ENCODE measurements around the gene ATXN2L. TPM values are rescaled to one million over a fixed set of nuclear protein-coding genes. Genes with fewer than 3 reads are reported as not detected.

Gene ATXN2L
- total and polyA plus RNA-seq, 2 of the 13 experiments (the other 11 are each of a cell fraction or from before 2014, with no cell fraction given), result 40.8 to 55.1 TPM

DNA sequence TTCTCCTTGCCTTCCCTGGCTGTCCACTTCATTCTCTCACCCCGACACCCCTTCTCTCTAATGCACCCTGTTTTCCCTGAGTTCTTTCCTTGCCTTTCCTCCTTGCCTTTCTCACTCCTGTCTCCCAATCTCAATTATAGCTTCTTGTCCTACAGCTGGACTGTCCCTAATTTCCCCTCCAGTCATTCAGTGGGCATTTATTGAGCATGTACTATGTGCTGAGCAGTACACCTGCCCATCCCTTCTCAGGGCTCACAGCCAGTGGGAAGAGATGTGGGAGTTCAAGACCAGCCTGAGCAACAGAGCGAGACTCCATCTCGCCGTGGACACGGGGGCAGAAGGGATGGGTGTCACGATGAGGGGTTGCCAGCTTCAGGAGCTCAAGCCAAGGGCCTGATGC, 61.2 kb downstream of the ATXN2L start (continued):
- TF ChIP-seq MIER3 (CRISPR knock-in tag; IDR thresholded peaks at IDR 0.05; ENCODE audit: borderline replicate concordance) (no peak), ZNF564 (CRISPR knock-in tag; IDR thresholded peaks at IDR 0.05) (no peak), ZBTB42 (CRISPR knock-in tag; IDR thresholded peaks at IDR 0.05) (no peak), ZNF768 (CRISPR knock-in tag; IDR thresholded peaks at IDR 0.05) (no peak)

Small RNAs within 50 kb of the gene (microRNA-seq; reads per million reads assigned to microRNA genes)
- not detected for gene MIR4721

Small RNAs within 50 kb of the gene (small RNA-seq; reads per million reads assigned to genes)
- 0 reads per million in 3 experiments for gene RF00416 (ENCODE audit: insufficient read depth in 2 of 3, insufficient read length in 3 of 3, low read depth in 2 of 3, low replicate concordance in 1 of 3)

Other genes starting within 250 kb of the ATXN2L start
- 34.2 and 35.2 TPM in 2 replicates for gene SULT1A2, start 225.9 kb upstream of the ATXN2L start, total RNA-seq (2016; rRNA removed; fragmentation: Illumina TruSeq; extraction: Trizol)
- gene SULT1A2, start 225.9 kb upstream of the ATXN2L start, polyA plus RNA-seq (2011; rRNA removed), result 32.9 and 33.0 TPM in 2 replicates
- gene SULT1A1, start 213.0 kb upstream of the ATXN2L start, total RNA-seq (2016; rRNA removed; fragmentation: Illumina TruSeq; extraction: Trizol), result 147 and 174 TPM in 2 replicates
- gene SULT1A1, start 213.0 kb upstream of the ATXN2L start, polyA plus RNA-seq (2011; rRNA removed), result 114 and 117 TPM in 2 replicates
- 0.49 TPM in 1 of 2 replicates, not detected in the other for gene NPIPB8, start 184.9 kb upstream of the ATXN2L start, total RNA-seq (2016; rRNA removed; fragmentation: Illumina TruSeq; extraction: Trizol)
- gene NPIPB8, start 184.9 kb upstream of the ATXN2L start, polyA plus RNA-seq (2011; rRNA removed), result 2.3 and 2.9 TPM in 2 replicates
- gene EIF3C, start 111.5 kb upstream of the ATXN2L start, total RNA-seq (2016; rRNA removed; fragmentation: Illumina TruSeq; extraction: Trizol), result 415 and 760 TPM in 2 replicates
- 360 and 380 TPM in 2 replicates for gene EIF3C, start 111.5 kb upstream of the ATXN2L start, polyA plus RNA-seq (2011; rRNA removed)
- gene NPIPB9, start 71.2 kb upstream of the ATXN2L start, total RNA-seq (2016; rRNA removed; fragmentation: Illumina TruSeq; extraction: Trizol), result 0.29 and 1.0 TPM in 2 replicates
- 0.52 and 0.77 TPM in 2 replicates for gene NPIPB9, start 71.2 kb upstream of the ATXN2L start, polyA plus RNA-seq (2011; rRNA removed)
- 138 and 298 TPM in 2 replicates for gene TUFM, start 23.3 kb downstream of the ATXN2L start, total RNA-seq (2016; rRNA removed; fragmentation: Illumina TruSeq; extraction: Trizol)
- gene TUFM, start 23.3 kb downstream of the ATXN2L start, polyA plus RNA-seq (2011; rRNA removed), result 189 and 206 TPM in 2 replicates
- gene SH2B1, start 40.8 kb downstream of the ATXN2L start, total RNA-seq (2016; rRNA removed; fragmentation: Illumina TruSeq; extraction: Trizol), result 15.6 and 23.3 TPM in 2 replicates
- 30.8 and 40.2 TPM in 2 replicates for gene SH2B1, start 40.8 kb downstream of the ATXN2L start, polyA plus RNA-seq (2011; rRNA removed)
- gene ATP2A1, start 55.5 kb downstream of the ATXN2L start, total RNA-seq (2016; rRNA removed; fragmentation: Illumina TruSeq; extraction: Trizol), result 0.70 and 3.2 TPM in 2 replicates
- 12.5 and 16.4 TPM in 2 replicates for gene ATP2A1, start 55.5 kb downstream of the ATXN2L start, polyA plus RNA-seq (2011; rRNA removed)
- 16.1 and 18.4 TPM in 2 replicates for gene RABEP2, start 102.2 kb downstream of the ATXN2L start, total RNA-seq (2016; rRNA removed; fragmentation: Illumina TruSeq; extraction: Trizol)
- 10.8 and 12.4 TPM in 2 replicates for gene RABEP2, start 102.2 kb downstream of the ATXN2L start, polyA plus RNA-seq (2011; rRNA removed)
- gene CD19, start 109.0 kb downstream of the ATXN2L start, total RNA-seq (2016; rRNA removed; fragmentation: Illumina TruSeq; extraction: Trizol), result 0.48 and 0.55 TPM in 2 replicates
- gene CD19, start 109.0 kb downstream of the ATXN2L start, polyA plus RNA-seq (2011; rRNA removed), result 1.1 and 1.2 TPM in 2 replicates
- gene NFATC2IP, start 127.9 kb downstream of the ATXN2L start, total RNA-seq (2016; rRNA removed; fragmentation: Illumina TruSeq; extraction: Trizol), result 18.2 and 32.1 TPM in 2 replicates
- gene NFATC2IP, start 127.9 kb downstream of the ATXN2L start, polyA plus RNA-seq (2011; rRNA removed), result 46.6 and 48.5 TPM in 2 replicates
- 18.3 and 38.8 TPM in 2 replicates for gene SPNS1, start 151.8 kb downstream of the ATXN2L start, total RNA-seq (2016; rRNA removed; fragmentation: Illumina TruSeq; extraction: Trizol)
- gene SPNS1, start 151.8 kb downstream of the ATXN2L start, polyA plus RNA-seq (2011; rRNA removed), result 24.3 and 25.6 TPM in 2 replicates
- 0.28 and 2.0 TPM in 2 replicates for gene LAT, start 162.1 kb downstream of the ATXN2L start, total RNA-seq (2016; rRNA removed; fragmentation: Illumina TruSeq; extraction: Trizol)
- 3.0 and 4.3 TPM in 2 replicates for gene LAT, start 162.1 kb downstream of the ATXN2L start, polyA plus RNA-seq (2011; rRNA removed)